ENCODE measurements around the gene PTPRQ. TPM values are rescaled to one million over a fixed set of nuclear protein-coding genes. Genes with fewer than 3 reads are reported as not detected.

PTPRQ gene
- total and polyA plus RNA-seq, 9 of the 15 experiments (the other 6 are each of a cell fraction or from before 2014, with no cell fraction given) = not detected

GRCh38 chr12:80690513-80690912 lies 246.5 kb downstream of the PTPRQ start (continued):
- TF ChIP-seq HOXB6 (CRISPR knock-in tag; IDR thresholded peaks at IDR 0.05; ENCODE audit: borderline replicate concordance) = no peak
- TF ChIP-seq ZNF655 (CRISPR knock-in tag; IDR thresholded peaks at IDR 0.05) = no peak
- TF ChIP-seq, protein P1, sequence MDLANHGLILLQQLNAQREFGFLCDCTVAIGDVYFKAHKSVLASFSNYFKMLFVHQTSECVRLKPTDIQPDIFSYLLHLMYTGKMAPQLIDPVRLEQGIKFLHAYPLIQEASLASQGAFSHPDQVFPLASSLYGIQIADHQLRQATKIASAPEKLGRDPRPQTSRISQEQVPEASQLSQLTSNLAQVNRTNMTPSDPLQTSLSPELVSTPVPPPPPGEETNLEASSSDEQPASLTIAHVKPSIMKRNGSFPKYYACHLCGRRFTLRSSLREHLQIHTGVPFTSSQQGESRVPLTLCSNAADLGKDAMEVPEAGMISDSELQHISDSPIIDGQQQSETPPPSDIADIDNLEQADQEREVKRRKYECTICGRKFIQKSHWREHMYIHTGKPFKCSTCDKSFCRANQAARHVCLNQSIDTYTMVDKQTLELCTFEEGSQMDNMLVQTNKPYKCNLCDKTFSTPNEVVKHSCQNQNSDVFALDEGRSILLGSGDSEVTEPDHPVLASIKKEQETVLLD (IDR thresholded peaks at IDR 0.05) = no peak
- no peak for TF ChIP-seq PURB (CRISPR knock-in tag; IDR thresholded peaks at IDR 0.05; ENCODE audit: low read depth)
- no peak for TF ChIP-seq KLF16 (IDR thresholded peaks at IDR 0.05)
- TF ChIP-seq RFX7 (CRISPR knock-in tag; IDR thresholded peaks at IDR 0.05) = no peak
- no peak for TF ChIP-seq HMBOX1 (IDR thresholded peaks at IDR 0.05)
- TF ChIP-seq NR3C1 (CRISPR knock-in tag; IDR thresholded peaks at IDR 0.05) = no peak
- TF ChIP-seq PRMT5 (CRISPR knock-in tag; IDR thresholded peaks at IDR 0.05) = no peak
- TF ChIP-seq ZNF57 (CRISPR knock-in tag; IDR thresholded peaks at IDR 0.05) = no peak

Measured in K562 (cell line).